NCI-H2196 (cell line): ENCODE results near the gene PDE8A.
A peak's percentile ranks its signal among the peaks of the same experiment; 100 is the strongest.

Source experiments
- DNase-seq: peaks from one replicate; lab custom pipeline; 2025; ENCODE audit not compliant: unreplicated experiment; lab: John Stamatoyannopoulos, UW

Gene PDE8A

GRCh38 chr15:84981711-84982300 is at the start of gene PDE8A:
PDE8A (plus strand) TSS chr15:84981856; CDS start chr15:84982163, 307 bp downstream.
- no peak for DNase-seq

GRCh38 chr15:84934942-84935729 is 46.5 kb upstream of the PDE8A start:
- DNase-seq = no peak

- DNase-seq = no peak
Observed at GRCh38 chr15:84937144-84937543, 44.5 kb upstream of the PDE8A start.

GRCh38 chr15:84938726-84939125 is 42.9 kb upstream of the PDE8A start:
- DNase-seq = no peak

GRCh38 chr15:84940399-84940798 is 41.3 kb upstream of the PDE8A start:
- no peak for DNase-seq

- no peak for DNase-seq
Observed at GRCh38 chr15:84942456-84942855, 39.2 kb upstream of the PDE8A start.

GRCh38 chr15:84944311-84944710 is 37.3 kb upstream of the PDE8A start:
- DNase-seq = no peak

GRCh38 chr15:84944861-84945260 is 36.8 kb upstream of the PDE8A start:
- no peak for DNase-seq

GRCh38 chr15:84946772-84947489 is 34.7 kb upstream of the PDE8A start:
- DNase-seq = no peak

- DNase-seq = no peak
Observed at GRCh38 chr15:84947947-84948830, 33.5 kb upstream of the PDE8A start.

GRCh38 chr15:84949043-84949442 is 32.6 kb upstream of the PDE8A start:
- DNase-seq = no peak

GRCh38 chr15:84949845-84950569 is 31.6 kb upstream of the PDE8A start:
- DNase-seq = no peak

GRCh38 chr15:84950570-84951111 is 31.0 kb upstream of the PDE8A start:
- no peak for DNase-seq

- DNase-seq = no peak
Observed at GRCh38 chr15:84951736-84952135, 29.9 kb upstream of the PDE8A start.

GRCh38 chr15:84953136-84953535 is 28.5 kb upstream of the PDE8A start:
- no peak for DNase-seq

- no peak for DNase-seq
Observed at GRCh38 chr15:84953726-84954125, 27.9 kb upstream of the PDE8A start.

GRCh38 chr15:84955089-84955848 is 26.4 kb upstream of the PDE8A start:
- DNase-seq = peak; percentile 14

GRCh38 chr15:84956199-84956598 is 25.5 kb upstream of the PDE8A start:
- no peak for DNase-seq

- no peak for DNase-seq
Observed at GRCh38 chr15:84960391-84961113, 21.1 kb upstream of the PDE8A start.
